Measurements from ENCODE around the gene ELMO1.
"Not testable (repeated sequence)": the region's sequence is repeated elsewhere in the genome, so short reads cannot be mapped to it uniquely, and the experiment has no call there.

The ELMO1 gene

GRCh38 chr7:37173670-37174069, 275.0 kb downstream of the ELMO1 start:
- no peak for DNase-seq

- no peak for DNase-seq
These were observed 286.6 kb downstream of the ELMO1 start for GRCh38 chr7:37162106-37162505.

- DNase-seq = no peak
These were observed 288.0 kb downstream of the ELMO1 start for GRCh38 chr7:37160656-37161055.

- no peak for DNase-seq
These were observed 295.3 kb downstream of the ELMO1 start for GRCh38 chr7:37153376-37153775.

- no peak for DNase-seq
These were observed 296.8 kb downstream of the ELMO1 start for GRCh38 chr7:37151741-37152413.

- no peak for DNase-seq
These were observed 297.8 kb downstream of the ELMO1 start for GRCh38 chr7:37150856-37151255.

GRCh38 chr7:37150180-37150579, 298.5 kb downstream of the ELMO1 start:
- DNase-seq = no peak

- no peak for DNase-seq
These were observed 298.9 kb downstream of the ELMO1 start for GRCh38 chr7:37149773-37150124.

GRCh38 chr7:37149051-37149772, 299.5 kb downstream of the ELMO1 start:
- no peak for DNase-seq

GRCh38 chr7:37145682-37146081, 303.0 kb downstream of the ELMO1 start:
- no peak for DNase-seq

- no peak for DNase-seq
These were observed 304.2 kb downstream of the ELMO1 start for GRCh38 chr7:37144423-37144822.

- no peak for DNase-seq
These were observed 305.7 kb downstream of the ELMO1 start for GRCh38 chr7:37142958-37143357.

- no peak for DNase-seq
These were observed 306.9 kb downstream of the ELMO1 start for GRCh38 chr7:37141742-37142141.

- DNase-seq = not testable (repeated sequence)
These were observed 314.8 kb downstream of the ELMO1 start for GRCh38 chr7:37133902-37134301.

- no peak for DNase-seq
These were observed 316.8 kb downstream of the ELMO1 start for GRCh38 chr7:37131855-37132254.

- no peak for DNase-seq
These were observed 319.6 kb downstream of the ELMO1 start for GRCh38 chr7:37129035-37129425.

- no peak for DNase-seq
These were observed 320.2 kb downstream of the ELMO1 start for GRCh38 chr7:37128327-37129034.

GRCh38 chr7:37119296-37119860, 329.3 kb downstream of the ELMO1 start:
- DNase-seq = no peak

- no peak for DNase-seq
These were observed 330.7 kb downstream of the ELMO1 start for GRCh38 chr7:37118004-37118403.

GRCh38 chr7:37117292-37117691, 331.4 kb downstream of the ELMO1 start:
- no peak for DNase-seq

GRCh38 chr7:37116093-37116701, 332.5 kb downstream of the ELMO1 start:
- no peak for DNase-seq

- DNase-seq = no peak
These were observed 334.9 kb downstream of the ELMO1 start for GRCh38 chr7:37113661-37114355.

GRCh38 chr7:37112876-37113275, 335.8 kb downstream of the ELMO1 start:
- no peak for DNase-seq

Measured in T-helper 9 cell (primary cell).